ENCODE measurements around the gene CS.
A peak's percentile ranks its signal among the peaks of the same experiment; 100 is the strongest.
"Not testable (repeated sequence)": the region's sequence is repeated elsewhere in the genome, so short reads cannot be mapped to it uniquely, and the experiment has no call there.

CS gene

GRCh38 chr12:56317675-56318074 is 17.5 kb upstream of the CS start:
- no peak for DNase-seq

GRCh38 chr12:56315622-56316473 is 15.7 kb upstream of the CS start, which contains the start of gene CNPY2:
Gene CNPY2, minus strand, starts transcription at chr12:56315988. Its CDS starts 771 bp downstream, at chr12:56315217.
- DNase-seq, result peak; percentile 78 to 97 (median 91)

- DNase-seq, result peak in 1 of 5 experiments; percentile 34
Observed at GRCh38 chr12:56315249-56315621, 15.1 kb upstream of the CS start.

- DNase-seq, result no peak
Observed at GRCh38 chr12:56311003-56311402, 10.9 kb upstream of the CS start.

- DNase-seq, result no peak
Observed at GRCh38 chr12:56308714-56309113, 8.6 kb upstream of the CS start.

- no peak for DNase-seq
Observed at GRCh38 chr12:56307221-56307965, 7.3 kb upstream of the CS start.

GRCh38 chr12:56304872-56305590 is 4.9 kb upstream of the CS start:
- DNase-seq, result no peak

GRCh38 chr12:56304276-56304675 is 4.1 kb upstream of the CS start:
- DNase-seq, result no peak

- DNase-seq, result no peak
Observed at GRCh38 chr12:56300644-56301464, 724 bp upstream of the CS start.

- DNase-seq, result peak in 2 of 5 experiments; percentile 13 to 81
Observed at GRCh38 chr12:56299308-56299852, 750 bp downstream of the CS start.

GRCh38 chr12:56298828-56299227 is 1.3 kb downstream of the CS start:
- DNase-seq, result peak in 1 of 5 experiments; percentile 27

GRCh38 chr12:56297400-56297799 is 2.7 kb downstream of the CS start:
- no peak for DNase-seq

- no peak for DNase-seq
Observed at GRCh38 chr12:56296295-56296694, 3.8 kb downstream of the CS start.

GRCh38 chr12:56293795-56294194 is 6.3 kb downstream of the CS start:
- no peak for DNase-seq

- peak in 1 of 5 experiments; percentile 54 for DNase-seq
Observed at GRCh38 chr12:56288705-56289387, 11.3 kb downstream of the CS start.

- no peak for DNase-seq
Observed at GRCh38 chr12:56286044-56286830, 13.9 kb downstream of the CS start.

GRCh38 chr12:56284263-56284662 is 15.9 kb downstream of the CS start:
- DNase-seq, result not testable (repeated sequence)

- no peak for DNase-seq
Observed at GRCh38 chr12:56282579-56282978, 17.6 kb downstream of the CS start.

GRCh38 chr12:56282030-56282429 is 18.1 kb downstream of the CS start:
- no peak for DNase-seq

GRCh38 chr12:56280849-56281248 is 19.3 kb downstream of the CS start:
- no peak for DNase-seq

Data from T-helper 2 cell (primary cell).